ENCODE measurements around the gene PLCXD3.

DNA sequence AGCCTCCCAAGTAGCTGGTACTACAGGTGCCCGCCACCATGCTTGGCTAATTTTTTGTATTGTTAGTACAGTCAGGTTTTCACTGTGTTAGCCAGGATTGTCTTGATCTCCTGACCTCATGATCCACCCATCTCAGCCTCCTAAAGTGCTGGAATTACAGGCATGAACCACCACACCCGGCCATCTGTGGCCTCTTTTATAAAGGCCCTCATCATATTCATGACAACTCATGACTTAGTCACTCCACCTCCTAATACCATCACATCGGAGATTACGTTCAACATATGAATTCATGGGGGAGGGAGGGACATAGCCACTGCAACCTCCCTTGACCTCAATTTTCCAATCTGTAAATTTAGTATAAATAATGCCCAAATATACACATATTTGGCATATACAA lies 27.2 kb upstream of the PLCXD3 start:
- TF ChIP-seq, protein P1, sequence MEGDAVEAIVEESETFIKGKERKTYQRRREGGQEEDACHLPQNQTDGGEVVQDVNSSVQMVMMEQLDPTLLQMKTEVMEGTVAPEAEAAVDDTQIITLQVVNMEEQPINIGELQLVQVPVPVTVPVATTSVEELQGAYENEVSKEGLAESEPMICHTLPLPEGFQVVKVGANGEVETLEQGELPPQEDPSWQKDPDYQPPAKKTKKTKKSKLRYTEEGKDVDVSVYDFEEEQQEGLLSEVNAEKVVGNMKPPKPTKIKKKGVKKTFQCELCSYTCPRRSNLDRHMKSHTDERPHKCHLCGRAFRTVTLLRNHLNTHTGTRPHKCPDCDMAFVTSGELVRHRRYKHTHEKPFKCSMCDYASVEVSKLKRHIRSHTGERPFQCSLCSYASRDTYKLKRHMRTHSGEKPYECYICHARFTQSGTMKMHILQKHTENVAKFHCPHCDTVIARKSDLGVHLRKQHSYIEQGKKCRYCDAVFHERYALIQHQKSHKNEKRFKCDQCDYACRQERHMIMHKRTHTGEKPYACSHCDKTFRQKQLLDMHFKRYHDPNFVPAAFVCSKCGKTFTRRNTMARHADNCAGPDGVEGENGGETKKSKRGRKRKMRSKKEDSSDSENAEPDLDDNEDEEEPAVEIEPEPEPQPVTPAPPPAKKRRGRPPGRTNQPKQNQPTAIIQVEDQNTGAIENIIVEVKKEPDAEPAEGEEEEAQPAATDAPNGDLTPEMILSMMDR (IDR thresholded peaks at IDR 0.05): no peak
- no peak for TF ChIP-seq POLR2AphosphoS5 (IDR thresholded peaks at IDR 0.05)

Data from gastroesophageal sphincter (tissue), 3 donors.